GM21528 (cell line): Measurements from ENCODE around the gene POMC.
"Not testable (repeated sequence)": the region's sequence is repeated elsewhere in the genome, so short reads cannot be mapped to it uniquely, and the experiment has no call there.

Experiments
- ATAC-seq: cut with Tn5 transposase; IDR thresholded peaks from one replicate; pipeline ENCODE4 v1.9.1; 2021; ENCODE audit warnings: mild to moderate bottlenecking, moderate library complexity; ENCODE audit not compliant: unreplicated experiment, low FRiP score

POMC gene

GRCh38 chr2:25141120-25141519 lies 27.3 kb downstream of the POMC start:
- ATAC-seq = no peak

- not testable (repeated sequence) for ATAC-seq
These were observed 27.8 kb downstream of the POMC start for GRCh38 chr2:25140535-25140934.

- ATAC-seq = no peak
These were observed 35.7 kb downstream of the POMC start for GRCh38 chr2:25132693-25133092.

- ATAC-seq = no peak
These were observed 36.1 kb downstream of the POMC start for GRCh38 chr2:25132299-25132635.

GRCh38 chr2:25131567-25132298 lies 36.6 kb downstream of the POMC start:
- no peak for ATAC-seq

GRCh38 chr2:25131253-25131566 lies 37.2 kb downstream of the POMC start:
- ATAC-seq = no peak

- no peak for ATAC-seq
These were observed 38.4 kb downstream of the POMC start for GRCh38 chr2:25129901-25130520.

GRCh38 chr2:25127646-25128045 lies 40.7 kb downstream of the POMC start:
- ATAC-seq = no peak

- ATAC-seq = not testable (repeated sequence)
These were observed 41.3 kb downstream of the POMC start for GRCh38 chr2:25127071-25127470.

GRCh38 chr2:25125976-25126375 lies 42.4 kb downstream of the POMC start:
- ATAC-seq = no peak

GRCh38 chr2:25125189-25125588 lies 43.2 kb downstream of the POMC start:
- ATAC-seq = no peak

- no peak for ATAC-seq
These were observed 44.7 kb downstream of the POMC start for GRCh38 chr2:25123682-25124081.

- no peak for ATAC-seq
These were observed 46.0 kb downstream of the POMC start for GRCh38 chr2:25122367-25122766.

GRCh38 chr2:25119263-25119662 lies 49.1 kb downstream of the POMC start:
- ATAC-seq = no peak

GRCh38 chr2:25116956-25117355 lies 51.4 kb downstream of the POMC start:
- ATAC-seq = no peak

GRCh38 chr2:25115902-25116301 lies 52.5 kb downstream of the POMC start:
- no peak for ATAC-seq

GRCh38 chr2:25115249-25115883 lies 53.0 kb downstream of the POMC start:
- ATAC-seq = no peak

GRCh38 chr2:25112113-25112512 lies 56.3 kb downstream of the POMC start:
- no peak for ATAC-seq
